Ascending aorta (tissue), 2 donors: ENCODE results near the gene ADCY9. TPM values are rescaled to one million over a fixed set of nuclear protein-coding genes. Genes with fewer than 3 reads are reported as not detected.

Experiments
- DNase-seq, 2 donors: peaks; one replicate each; pipeline ENCODE4 v3.0.0-alpha.2; 2019; ENCODE audit warnings: low spot score in 2 of 2
- H3K27ac ChIP-seq, 2 donors: fragments of 200-600 bp; sonication (generic); one replicate each; pipeline ENCODE4 v1.5.1; 2016 to 2017; ENCODE audit warnings: mild to moderate bottlenecking in 1 of 2
- H3K27me3 ChIP-seq: fragments of 200-600 bp; sonication (generic); one replicate; pipeline ENCODE4 v1.5.1; 2017
- H3K36me3 ChIP-seq, 2 donors: fragments of 200-600 bp; sonication (generic); one replicate each; pipeline ENCODE4 v1.5.1; 2016
- H3K4me1 ChIP-seq, 2 donors: fragments of 200-600 bp; sonication (generic); one replicate each; pipeline ENCODE4 v1.5.1; 2016 to 2017; ENCODE audit warnings: mild to moderate bottlenecking in 1 of 2
- H3K4me3 ChIP-seq, 2 donors: fragments of 200-600 bp; sonication (generic); one replicate each; pipeline ENCODE4 v1.5.1; 2016 to 2017; ENCODE audit warnings: mild to moderate bottlenecking in 1 of 2
- H3K9me3 ChIP-seq, 2 donors: fragments of 200-600 bp; sonication (generic); one replicate each; pipeline ENCODE4 v1.5.1; 2016
- CTCF ChIP-seq, 3 experiments: fragments of 200-600 bp in 2 of 3; fragments of 450-650 bp in 1 of 3; sonication (generic) in 2 of 3; IDR thresholded peaks; one replicate each; pipeline ENCODE4 v1.5.1; 2016 to 2019; ENCODE audit warnings: antibody characterized with exemption in 3 of 3, mild to moderate bottlenecking in 1 of 3, moderate library complexity in 1 of 3
- intact Hi-C: fragments of 100-400 bp; cut with DNase I; formaldehyde crosslinking; loops from one replicate; pipeline ENCODE4 v1.15.1; 2023
- total RNA-seq: library from RNA; depleted of rRNA; stranded (reverse); fragments of >200 nt; gene quantifications from one replicate; pipeline ENCODE4 v1.1.0, GENCODE V29; 2016

ADCY9 gene
- total RNA-seq, 1 donor from 2014 or later, result 49.7 TPM

- TF ChIP-seq CTCF (IDR thresholded peaks at IDR 0.05), result no peak
- intact Hi-C loops, result no loop called here
- DNase-seq, result no peak
Measured at GRCh38 chr16:4152267-4152666, 36.0 kb upstream of the ADCY9 start.

GRCh38 chr16:4147236-4147635 lies 31.0 kb upstream of the ADCY9 start:
- no peaks in the 10 kb centered on the region for H3K4me1 ChIP-seq
- H3K27ac ChIP-seq, result no peak overlapping the region
- peaks cover 0 to 5% of the 10 kb centered on the region in 2 donors for H3K9me3 ChIP-seq
- intact Hi-C loops, result no loop called here
- H3K4me3 ChIP-seq, result no peak overlapping the region
- H3K36me3 ChIP-seq, result no peaks in the 10 kb centered on the region
- no peak for TF ChIP-seq CTCF (IDR thresholded peaks at IDR 0.05)
- DNase-seq, result no peak
- H3K27me3 ChIP-seq, result no peaks in the 10 kb centered on the region

More at GRCh38 chr16:4152267-4152666, 36.0 kb upstream of the ADCY9 start:
- Histone ChIP-seq H3K9me3 (peaks cover 0 to 5% of the 10 kb centered on the region in 2 donors), H3K36me3 (no peaks in the 10 kb centered on the region), H3K27ac (no peak overlapping the region), H3K4me3 (no peak overlapping the region), H3K27me3 (no peaks in the 10 kb centered on the region), H3K4me1 (no peaks in the 10 kb centered on the region)

GRCh38 chr16:4142268-4142667 lies 26.0 kb upstream of the ADCY9 start:
- Histone ChIP-seq H3K4me1 (no peaks in the 10 kb centered on the region), H3K27ac (no peak overlapping the region), H3K36me3 (no peaks in the 10 kb centered on the region), H3K27me3 (no peaks in the 10 kb centered on the region), H3K9me3 (no peaks in the 10 kb centered on the region), H3K4me3 (no peak overlapping the region)
- intact Hi-C loops, result no loop called here
- no peak for TF ChIP-seq CTCF (IDR thresholded peaks at IDR 0.05)
- no peak for DNase-seq

GRCh38 chr16:4141604-4142003 lies 25.4 kb upstream of the ADCY9 start:
- Histone ChIP-seq H3K27ac (no peak overlapping the region), H3K9me3 (no peaks in the 10 kb centered on the region), H3K27me3 (no peaks in the 10 kb centered on the region), H3K4me1 (no peaks in the 10 kb centered on the region), H3K4me3 (no peak overlapping the region), H3K36me3 (no peaks in the 10 kb centered on the region)
- DNase-seq, result no peak
- intact Hi-C loops, result no loop called here
- no peak for TF ChIP-seq CTCF (IDR thresholded peaks at IDR 0.05)

GRCh38 chr16:4140652-4141051 lies 24.4 kb upstream of the ADCY9 start:
- DNase-seq, result no peak
- no peak overlapping the region for H3K27ac ChIP-seq
- intact Hi-C loops, result no loop called here
- TF ChIP-seq CTCF (IDR thresholded peaks at IDR 0.05), result no peak
- H3K4me3 ChIP-seq, result no peak overlapping the region
- no peaks in the 10 kb centered on the region for H3K27me3 ChIP-seq
- no peaks in the 10 kb centered on the region for H3K9me3 ChIP-seq
- H3K36me3 ChIP-seq, result no peaks in the 10 kb centered on the region
- no peaks in the 10 kb centered on the region for H3K4me1 ChIP-seq

- Histone ChIP-seq H3K9me3 (no peaks in the 10 kb centered on the region), H3K36me3 (no peaks in the 10 kb centered on the region), H3K4me3 (no peak overlapping the region), H3K27me3 (no peaks in the 10 kb centered on the region), H3K27ac (no peak overlapping the region), H3K4me1 (no peaks in the 10 kb centered on the region)
- TF ChIP-seq CTCF (IDR thresholded peaks at IDR 0.05), result no peak
- DNase-seq, result no peak
- intact Hi-C loops, result no loop called here
Measured at GRCh38 chr16:4139968-4140367, 23.7 kb upstream of the ADCY9 start.
